CD4-positive, alpha-beta T cell treated with Interleukin-6 at 100 ng/mL for 8 hours (primary cell): ENCODE measurements around the gene RGS7.
"Not testable (repeated sequence)": the region's sequence is repeated elsewhere in the genome, so short reads cannot be mapped to it uniquely, and the experiment has no call there.

ENCODE experiments used
- DNase-seq: peaks from one replicate; pipeline ENCODE4 v3.0.0-alpha.2; 2020; ENCODE audit warnings: mixed read lengths, low spot score

RGS7 gene

DNA sequence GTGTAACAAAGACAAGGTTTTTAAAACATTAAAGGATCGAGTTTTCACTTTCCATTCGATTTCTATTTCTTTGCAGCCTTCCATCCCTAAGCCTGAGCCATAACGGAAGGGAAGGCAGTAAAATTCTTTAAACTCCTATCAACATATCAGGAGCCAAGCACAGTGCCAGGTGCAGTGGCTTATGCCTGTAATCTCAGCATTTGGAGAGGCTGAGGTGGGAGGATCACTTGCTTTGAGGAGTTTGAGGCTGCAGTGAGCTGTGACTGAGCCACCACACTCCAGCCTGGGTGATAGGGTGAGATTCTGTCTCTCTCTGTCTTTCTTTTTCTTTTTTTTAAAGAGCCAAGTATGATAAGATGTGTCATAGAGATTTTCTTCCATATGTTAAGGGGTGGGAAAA lies 527.5 kb downstream of the RGS7 start:
- no peak for DNase-seq

DNA sequence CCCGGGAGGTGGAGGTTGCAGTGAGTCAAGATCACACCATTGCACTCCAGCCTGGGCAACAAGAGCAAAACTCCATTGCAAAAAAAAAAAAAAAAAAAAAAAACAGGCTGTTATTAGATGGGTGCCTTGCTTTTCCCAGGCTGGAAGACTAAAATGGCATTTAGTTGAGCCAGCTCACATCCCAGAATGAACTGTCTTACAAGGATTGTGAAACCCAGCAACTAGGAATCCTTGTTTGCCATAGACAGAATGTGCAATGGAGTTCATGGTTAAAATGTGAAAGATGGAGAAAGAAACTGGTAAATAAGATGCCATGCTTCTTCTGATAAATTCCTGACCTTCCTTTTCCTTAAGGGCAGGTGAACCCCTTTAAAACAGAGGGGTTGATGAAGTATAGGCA lies 529.2 kb downstream of the RGS7 start:
- DNase-seq = no peak

DNA sequence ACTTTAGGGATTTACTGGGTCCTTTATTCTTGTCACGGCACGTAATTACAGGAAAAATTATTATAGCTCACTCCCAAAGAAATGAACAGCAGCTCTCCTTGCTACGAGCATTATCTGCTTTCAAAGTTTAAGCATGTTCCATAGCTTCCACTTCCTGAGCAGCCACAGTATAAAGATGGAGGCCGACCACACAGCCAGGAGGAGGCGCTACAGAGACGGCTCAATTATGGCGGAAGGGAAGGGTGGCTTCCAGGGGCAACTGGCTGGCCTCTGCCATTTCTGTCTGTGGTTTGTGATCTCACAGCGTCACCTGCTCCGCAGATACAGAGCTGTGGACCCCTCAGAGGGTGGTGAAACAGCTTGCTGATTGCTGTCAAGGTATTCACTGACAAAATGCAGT lies 532.8 kb downstream of the RGS7 start:
- DNase-seq = no peak

DNA sequence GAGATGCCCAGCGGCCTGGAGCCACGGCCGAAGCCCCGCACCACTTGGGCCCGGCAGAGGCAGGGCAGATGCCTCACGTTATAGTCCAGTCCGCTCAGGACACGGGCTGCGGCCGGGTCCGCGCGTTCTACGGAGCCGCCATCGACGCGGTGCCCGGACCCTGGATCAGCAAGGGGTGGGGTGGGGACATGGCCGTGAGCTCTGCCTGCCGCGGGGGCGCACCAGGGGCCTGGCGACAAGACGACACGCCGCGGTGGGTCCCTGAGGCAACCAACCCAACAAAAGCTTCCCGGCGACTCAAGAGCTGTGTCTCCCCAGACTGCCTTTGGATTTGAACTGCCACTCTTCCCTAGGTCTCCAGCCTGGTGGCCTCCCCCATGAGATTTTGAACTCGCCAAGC lies 533.6 kb downstream of the RGS7 start:
- no peak for DNase-seq

DNA sequence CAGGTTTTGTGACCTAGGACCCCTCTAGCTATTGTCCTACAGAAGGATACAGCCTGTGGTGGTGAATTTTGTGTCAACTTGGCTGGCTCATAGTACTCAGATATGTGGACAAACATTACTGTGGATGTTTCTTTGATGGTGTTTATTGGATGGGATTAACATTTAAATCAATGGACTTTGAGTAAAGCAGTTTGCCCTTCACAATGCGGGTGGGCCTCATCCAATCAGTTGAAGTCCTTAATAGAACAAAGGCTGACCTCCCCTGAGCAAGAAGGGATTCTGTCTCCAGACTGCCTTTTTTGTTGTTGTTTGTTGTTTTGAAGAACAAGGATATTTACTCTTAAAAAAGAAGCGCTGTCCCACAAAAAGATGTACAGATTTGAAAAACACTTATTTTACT lies 535.1 kb downstream of the RGS7 start:
- DNase-seq = no peak

DNA sequence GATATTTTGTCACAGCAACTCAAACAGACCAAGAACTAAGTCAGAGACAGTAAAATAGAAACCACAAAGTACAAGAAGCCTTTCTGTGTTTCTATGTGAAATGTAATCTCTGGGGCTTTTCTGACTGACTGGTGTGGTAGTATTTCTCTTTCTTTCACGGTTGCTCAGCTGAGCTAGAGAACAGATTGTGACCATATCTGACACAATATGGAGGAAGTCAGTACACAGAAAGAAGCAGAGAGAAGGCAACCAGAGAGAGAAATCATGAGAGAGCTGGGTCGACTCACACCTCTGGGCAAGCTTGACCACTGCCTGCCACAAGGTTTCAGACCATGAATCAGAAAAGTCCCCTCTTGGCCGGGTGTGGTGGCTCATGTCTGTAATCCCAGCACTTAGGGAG lies 536.2 kb downstream of the RGS7 start:
- no peak for DNase-seq

DNA sequence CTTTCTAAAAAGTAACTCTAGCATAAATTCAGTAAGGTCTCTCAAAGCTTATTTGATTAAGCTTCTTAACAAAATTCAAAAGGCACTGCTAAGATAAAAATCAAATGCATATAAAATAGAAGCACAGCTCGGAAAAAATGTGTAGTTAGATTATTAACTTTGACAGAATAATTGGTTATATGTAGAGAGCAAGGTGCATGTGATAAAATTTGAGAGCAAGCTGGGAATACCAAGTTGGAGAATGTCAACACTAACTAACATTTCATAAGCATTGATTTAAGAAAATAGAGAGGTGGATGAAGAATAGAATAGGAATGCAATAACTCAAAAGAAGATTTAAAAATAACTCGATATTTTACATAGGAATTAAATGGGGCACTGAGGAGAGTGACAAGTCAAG lies 540.5 kb downstream of the RGS7 start:
- no peak for DNase-seq

DNA sequence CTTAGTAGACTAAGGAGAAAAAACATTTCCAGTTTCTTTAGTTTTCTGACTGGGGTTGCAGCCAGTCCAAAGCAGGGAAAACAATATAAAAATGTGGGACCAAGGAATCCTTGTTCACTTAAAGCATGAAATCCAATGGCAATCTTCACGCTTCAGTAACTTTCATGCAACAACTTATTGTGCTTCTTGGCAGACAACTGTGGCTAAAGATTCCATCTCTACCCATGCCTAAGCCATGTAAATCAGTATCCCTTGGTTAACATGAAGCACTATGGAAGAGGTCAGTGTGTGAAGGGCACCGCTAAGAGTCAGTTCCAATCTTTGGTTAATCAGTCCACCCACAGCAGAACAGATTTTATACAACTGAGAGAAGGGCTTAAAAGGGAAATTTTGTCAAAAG lies 543.3 kb downstream of the RGS7 start:
- no peak for DNase-seq

DNA sequence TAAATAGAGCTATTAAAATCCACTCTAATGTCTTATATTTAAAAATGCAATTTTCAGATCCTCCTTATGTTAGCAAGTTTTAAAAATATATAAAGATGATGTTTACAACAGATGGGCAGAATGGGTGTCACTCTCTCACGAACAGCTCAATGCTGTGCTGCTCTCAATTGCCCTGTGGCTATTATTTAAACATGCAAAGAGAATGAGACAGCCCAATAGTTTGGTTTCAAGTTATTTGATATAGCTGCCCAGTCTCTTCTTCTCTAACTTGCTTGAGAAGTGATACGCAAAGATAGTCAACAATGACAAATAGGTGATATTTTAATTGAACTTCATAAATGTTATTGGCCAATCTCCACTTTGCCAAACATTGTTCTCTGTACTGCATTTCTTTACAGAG lies 545.7 kb downstream of the RGS7 start:
- DNase-seq = no peak

DNA sequence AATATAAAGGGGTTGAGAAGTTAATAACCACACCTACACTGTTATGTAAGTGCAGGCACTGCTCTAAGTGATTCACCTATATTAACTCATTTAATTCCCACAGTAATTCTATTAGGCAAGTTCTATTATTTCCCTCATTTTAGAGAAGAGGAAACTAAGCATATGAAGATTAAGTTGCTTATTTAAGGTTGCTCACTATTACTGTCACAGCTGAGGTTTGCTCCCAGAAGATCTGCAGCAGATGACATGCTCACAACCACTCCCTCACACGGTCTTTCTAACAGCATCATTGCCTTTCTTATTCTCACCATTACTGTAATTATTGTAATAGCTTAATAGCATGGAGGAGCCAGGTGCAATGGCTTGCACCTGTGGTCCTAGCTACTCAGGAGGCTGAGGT lies 548.6 kb downstream of the RGS7 start:
- DNase-seq = no peak

DNA sequence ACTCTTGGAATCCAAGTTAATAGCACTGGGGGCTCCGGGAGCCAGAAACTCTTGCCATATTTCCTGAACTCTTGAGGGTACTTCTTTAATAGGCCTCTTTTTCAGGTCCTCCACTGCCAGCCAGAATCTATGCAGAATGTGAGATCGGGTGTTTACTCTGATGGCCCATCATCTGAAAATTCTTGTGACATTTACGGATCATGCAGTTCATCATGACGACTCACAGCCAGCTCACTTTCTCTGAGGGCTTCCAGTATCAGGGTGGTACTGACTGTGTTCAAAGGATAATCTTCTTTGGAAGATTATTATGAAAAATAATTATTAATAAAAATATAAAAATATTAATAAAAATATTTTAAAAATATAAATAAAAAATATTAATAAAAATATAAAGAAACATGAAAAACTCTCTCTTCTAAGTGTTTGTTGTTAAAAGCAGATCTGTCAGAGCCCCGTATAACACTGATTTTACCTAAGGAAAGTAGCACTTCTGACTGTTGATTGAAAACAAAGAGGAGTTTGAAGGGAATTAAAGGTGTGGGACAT lies 550.7 kb downstream of the RGS7 start:
- DNase-seq = no peak

DNA sequence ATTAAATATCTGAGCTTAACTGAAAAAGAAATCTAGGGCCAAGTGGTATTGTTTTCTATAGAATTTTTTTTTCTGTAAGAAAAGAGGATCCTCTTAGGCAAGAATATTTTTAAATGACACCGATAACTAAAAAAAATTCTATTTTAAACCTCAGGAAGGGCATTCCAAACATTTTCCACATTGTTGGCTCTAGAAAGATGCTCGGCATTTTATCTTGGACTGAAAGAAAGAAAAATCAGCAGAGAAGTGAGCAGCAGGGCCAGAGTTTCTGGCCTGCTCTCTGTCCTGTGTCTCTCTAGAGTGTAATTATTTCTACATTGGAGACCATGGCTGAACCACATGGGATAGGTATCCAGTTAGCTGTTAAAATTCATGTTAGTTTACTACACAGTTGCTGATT lies 552.5 kb downstream of the RGS7 start:
- no peak for DNase-seq

DNA sequence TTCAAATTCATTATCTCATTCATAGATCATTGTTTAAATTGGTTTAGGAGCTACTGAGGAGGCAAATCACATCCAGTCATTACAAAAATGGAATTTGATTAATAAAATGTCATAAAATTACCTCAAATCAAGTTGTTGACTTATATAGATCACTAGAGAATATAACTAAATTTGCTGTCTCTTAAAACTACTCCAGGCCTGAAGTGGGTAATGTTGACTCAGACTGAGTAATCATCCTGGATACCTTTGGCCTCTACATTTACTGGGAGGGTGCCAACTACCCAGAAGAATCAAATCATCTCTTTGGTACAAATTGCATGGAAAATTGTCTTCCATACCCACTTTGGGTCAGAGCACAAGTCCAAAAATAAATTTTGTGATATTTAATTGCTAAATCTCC lies 553.9 kb downstream of the RGS7 start:
- DNase-seq = no peak

DNA sequence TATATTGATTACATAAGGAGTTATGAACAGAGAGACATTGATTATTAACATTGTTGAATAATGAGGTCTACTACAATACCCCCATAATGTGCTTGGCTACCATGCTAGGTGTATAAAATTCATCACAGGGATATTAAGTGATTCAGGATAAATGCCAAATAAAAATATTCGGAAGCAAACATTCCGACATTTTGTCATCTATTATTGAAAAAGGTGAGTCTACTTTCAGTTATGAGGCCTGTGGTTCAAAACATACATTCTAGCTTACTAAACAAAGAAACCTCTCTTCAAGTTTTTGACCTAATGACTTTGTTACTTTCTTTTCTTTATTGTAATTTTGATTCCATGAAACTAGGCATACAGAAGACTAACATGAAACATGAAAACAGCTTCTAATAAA lies 554.7 kb downstream of the RGS7 start:
- DNase-seq = no peak

DNA sequence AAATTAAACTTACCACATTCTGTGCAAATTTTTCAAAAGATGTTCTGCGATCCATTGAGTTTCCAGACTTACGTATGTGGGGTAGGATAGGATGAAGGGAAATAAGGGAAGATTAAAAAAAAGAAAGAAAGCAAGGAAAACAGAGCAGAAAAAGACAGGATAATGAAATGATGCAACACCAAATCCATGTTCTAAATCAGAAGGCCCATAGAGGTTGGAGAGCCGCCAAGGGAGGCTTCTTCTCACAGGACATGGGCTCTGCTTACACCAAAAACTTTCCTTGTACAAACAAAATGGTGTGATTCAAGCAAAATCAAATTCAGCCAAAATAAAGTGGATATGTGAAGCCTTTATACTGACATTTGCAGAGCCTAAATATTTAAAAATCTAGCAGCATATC lies 555.6 kb downstream of the RGS7 start:
- no peak for DNase-seq

DNA sequence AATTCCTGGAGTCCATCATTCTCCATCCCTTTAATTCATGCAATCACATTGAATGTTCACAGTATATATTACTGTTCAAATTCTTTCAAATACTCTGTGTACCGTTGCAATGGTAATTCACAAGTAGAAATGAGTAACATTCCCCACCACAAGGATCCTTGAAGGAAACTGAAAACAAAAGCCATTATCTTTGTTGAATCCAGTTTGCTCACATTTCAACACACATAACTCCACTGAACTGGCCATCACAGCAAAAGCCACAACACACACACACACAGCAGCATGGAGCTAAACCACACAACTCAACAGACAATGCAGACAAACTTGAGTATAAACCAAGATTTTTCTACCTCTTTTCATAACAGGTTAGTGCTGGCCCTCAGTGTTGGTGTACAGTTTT lies 556.7 kb downstream of the RGS7 start:
- DNase-seq = no peak

DNA sequence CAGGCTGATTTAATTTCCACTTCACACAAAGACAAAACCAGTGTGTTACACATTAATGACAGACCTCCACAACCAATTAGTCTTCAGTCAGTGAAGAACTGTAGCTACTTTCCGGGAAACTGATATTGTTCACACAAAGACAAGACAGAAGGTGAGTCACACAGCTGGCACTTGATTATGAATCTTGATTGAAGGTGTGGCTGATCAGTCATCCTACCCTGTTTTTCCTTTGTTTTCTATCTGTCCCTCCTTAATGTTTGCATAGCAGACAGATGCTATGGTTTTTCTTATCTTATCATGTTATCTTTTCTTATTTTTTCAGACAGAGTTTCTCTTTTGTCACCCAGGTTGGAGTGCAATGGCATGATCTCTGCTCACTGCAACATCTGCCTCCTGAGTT lies 560.0 kb downstream of the RGS7 start:
- no peak for DNase-seq

DNA sequence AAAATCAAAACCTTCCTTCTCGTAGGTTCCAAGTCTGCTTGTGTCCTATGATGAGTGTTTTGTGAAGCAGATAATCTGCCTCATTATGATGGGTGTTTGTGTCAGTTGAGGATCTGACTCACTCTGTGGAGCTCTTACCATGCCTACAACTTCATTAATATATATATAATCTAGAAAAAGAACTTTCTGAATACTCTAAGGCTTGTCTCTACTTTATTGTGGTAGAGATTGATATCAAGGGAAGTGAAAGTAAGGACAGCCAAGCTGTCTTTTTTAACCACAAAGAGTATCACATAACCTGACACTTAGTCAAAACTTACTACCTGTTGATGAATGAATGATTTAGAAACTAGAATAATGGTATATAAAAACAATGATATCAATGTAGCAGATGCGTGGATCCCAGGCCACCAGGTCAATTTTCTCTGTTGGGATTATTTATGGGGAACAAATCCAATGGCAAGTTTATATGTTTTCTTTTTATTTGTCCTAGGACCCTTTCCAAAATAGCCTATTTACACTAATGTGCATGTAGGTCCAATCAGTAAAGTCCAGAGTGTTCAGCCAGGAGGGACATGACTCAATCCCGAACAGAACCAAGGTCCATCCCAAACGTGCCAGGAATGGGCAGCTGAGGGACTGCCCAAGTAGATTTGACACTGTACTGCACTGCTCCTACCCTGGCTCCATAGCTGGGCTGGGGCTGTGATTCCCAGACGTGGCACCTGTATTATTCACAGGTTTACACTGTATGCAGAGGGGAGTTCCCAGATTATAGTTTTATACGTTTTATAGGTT lies 562.8 kb downstream of the RGS7 start:
- DNase-seq = no peak

DNA sequence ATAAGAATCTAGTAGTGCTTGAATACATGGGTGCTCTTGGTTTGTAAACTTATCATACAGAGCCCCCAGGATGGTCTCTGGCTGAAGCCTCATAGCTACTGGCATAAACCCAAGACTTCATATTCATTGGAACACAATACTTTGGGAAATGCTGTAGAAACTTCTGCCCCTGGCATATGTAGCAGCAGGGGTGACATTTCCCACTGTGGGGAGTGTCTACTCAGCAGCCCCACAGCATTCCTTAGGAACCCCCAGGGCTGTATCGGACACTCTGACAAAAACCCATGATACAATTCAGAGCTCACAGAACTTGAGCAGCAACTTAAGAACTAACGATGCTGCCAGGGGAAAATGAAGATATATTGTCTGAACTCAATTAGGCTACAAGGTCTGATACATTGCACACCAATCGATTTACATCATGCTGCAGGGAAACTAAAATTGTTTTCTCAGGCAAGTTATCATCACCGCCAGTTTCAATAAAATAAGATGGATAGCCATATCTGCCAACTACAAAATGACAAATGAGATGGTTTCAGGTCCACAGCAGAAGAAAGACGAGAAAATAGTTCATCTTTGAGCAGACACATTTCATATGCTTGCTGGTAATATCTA lies 564.0 kb downstream of the RGS7 start:
- no peak for DNase-seq

DNA sequence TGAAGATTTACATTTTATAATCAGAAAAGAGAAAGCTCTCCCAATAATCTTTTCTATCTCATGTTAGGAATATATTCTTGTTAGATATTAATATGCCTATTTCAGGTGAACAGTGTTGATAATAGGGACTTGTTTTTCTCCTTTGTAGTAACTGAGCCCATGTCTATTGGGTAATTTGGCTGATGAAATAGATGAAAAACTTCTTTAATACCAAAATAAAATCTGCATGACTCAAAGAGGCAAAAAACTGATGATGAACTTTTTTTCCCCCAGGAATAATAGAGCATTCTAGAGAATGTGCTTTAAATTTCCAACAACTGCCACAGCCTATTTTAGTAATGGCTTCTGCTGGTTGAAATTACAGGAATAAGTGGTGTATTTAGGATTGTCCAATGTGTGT lies 566.1 kb downstream of the RGS7 start:
- no peak for DNase-seq

DNA sequence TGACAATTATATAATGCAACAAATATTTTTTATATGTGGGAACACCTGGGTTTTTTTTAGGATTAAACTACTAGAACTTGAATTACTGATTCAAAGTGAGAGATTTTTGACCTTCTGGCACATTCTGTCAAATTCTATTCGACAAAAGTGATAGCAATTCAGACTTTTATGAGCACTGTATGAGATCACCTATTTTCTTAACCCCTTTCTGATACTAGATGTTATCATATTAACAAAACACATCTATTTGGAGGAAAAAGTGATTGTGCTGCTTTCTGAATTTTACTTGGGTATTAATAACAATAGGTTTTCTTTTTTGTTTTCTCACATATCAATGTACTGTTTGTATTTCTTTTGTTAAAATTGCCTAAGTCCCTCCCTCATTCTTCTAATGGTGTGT lies 570.1 kb downstream of the RGS7 start:
- DNase-seq = no peak

DNA sequence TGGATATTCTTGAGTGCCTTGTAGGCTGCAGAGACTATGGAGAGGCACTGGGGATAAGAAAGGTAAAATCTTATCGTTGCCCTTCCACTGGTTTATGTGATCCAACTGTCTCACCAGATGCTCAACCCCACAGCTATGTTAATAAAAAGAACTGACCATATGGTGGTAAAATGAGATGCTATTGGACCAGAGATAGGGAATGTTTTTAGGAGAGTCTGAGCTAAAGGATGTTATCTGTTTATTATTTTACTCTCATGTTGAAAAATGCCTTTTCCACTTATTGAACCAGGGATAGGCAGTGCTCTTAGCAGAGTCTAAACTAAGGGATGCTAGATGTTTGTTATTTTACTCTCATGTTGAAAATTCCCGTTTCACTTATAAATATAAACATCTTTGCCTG lies 572.2 kb downstream of the RGS7 start:
- DNase-seq = no peak

DNA sequence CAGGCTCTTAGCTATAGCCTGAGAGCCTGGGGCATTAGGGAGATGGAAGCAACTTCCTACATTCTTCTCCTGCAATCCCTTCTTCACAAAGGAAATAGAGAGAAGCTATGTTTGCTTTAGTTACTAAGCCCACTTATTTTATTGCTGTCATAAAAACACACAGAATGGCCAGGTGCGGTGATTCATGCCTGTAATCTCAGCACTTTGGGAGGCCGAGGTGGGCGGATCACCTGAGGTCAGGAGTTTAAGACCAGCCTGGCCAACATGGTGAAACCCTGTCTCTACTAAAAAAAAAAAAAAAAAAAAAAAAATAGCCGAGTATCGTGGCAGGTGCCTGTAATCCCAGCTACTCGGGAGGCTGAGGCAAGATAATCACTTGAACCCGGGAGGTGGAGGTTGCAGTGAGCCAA lies 573.3 kb downstream of the RGS7 start:
- DNase-seq = not testable (repeated sequence)

DNA sequence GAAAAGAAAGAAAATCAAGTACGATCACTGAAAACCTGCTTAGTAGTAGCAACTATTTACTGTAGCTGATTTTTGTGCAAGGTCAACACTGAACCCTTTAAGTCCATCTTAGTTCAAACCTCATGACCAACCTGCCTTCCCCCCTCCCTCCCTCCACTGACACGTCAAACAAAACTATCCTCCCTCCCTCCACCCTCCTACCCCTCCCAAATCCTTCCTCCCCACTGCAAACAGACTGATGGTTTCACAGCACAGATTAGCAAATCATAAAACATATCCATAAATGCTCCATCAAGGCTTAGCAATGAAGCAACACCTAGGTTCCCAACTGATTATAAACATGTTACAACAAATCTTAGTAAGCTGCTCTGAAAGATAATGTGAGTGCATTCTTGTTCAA lies 580.8 kb downstream of the RGS7 start:
- DNase-seq = no peak
